H1 (cell line): ENCODE data around the gene ANKRD34B. TPM values are rescaled to one million over a fixed set of nuclear protein-coding genes. Genes with fewer than 3 reads are reported as not detected.

Experiments
- CTCF ChIA-PET: fragments of 300-600 bp; sonication (Branson Sonifier 250); formaldehyde crosslinking; loops from one replicate; lab custom pipeline; 2021; ENCODE audit not compliant: partially characterized antibody; lab: Charles Lee
- POLR2A ChIA-PET: fragments of 300-600 bp; sonication (Branson Sonifier 250); formaldehyde crosslinking; loops from one replicate; lab custom pipeline; 2021; ENCODE audit warnings: inconsistent platforms; ENCODE audit not compliant: partially characterized antibody; lab: Charles Lee
- DNase-seq, 2 experiments: peaks; one replicate each; pipeline versions ENCODE4 v3.0.0 to v3.0.0-alpha.2; 2010 to 2022; ENCODE audit warnings: low spot score in 2 of 2, low read depth in 1 of 2, mixed read lengths in 1 of 2
- FAIRE-seq: peaks from 2 replicates; lab custom pipeline; 2011; peaks lifted over from hg19 to GRCh38; lab: Jason Lieb, UNC
- H2AFZ ChIP-seq: 2 replicates; pipeline ENCODE4 v1.8.1; 2012; ENCODE audit warnings: low read length, inconsistent platforms
- H2AK5ac ChIP-seq: 2 replicates; pipeline ENCODE4 v1.6.1; 2013; ENCODE audit warnings: low read depth, low read length
- H2BK120ac ChIP-seq: replicated peaks from 2 replicates; pipeline ENCODE3; 2013; ENCODE audit warnings: low read depth, low read length, inconsistent platforms
- H2BK12ac ChIP-seq: 2 replicates; pipeline ENCODE4 v1.6.1; 2013; ENCODE audit warnings: low read depth, low read length
- H2BK15ac ChIP-seq: 2 replicates; pipeline ENCODE4 v1.6.1; 2013; ENCODE audit warnings: low read length
- H2BK20ac ChIP-seq: 2 replicates; pipeline ENCODE4 v1.6.1; 2013; ENCODE audit warnings: low read length
- H2BK5ac ChIP-seq: 2 replicates; pipeline ENCODE4 v1.6.1; 2013; ENCODE audit warnings: low read depth, low read length
- H3K14ac ChIP-seq: 2 replicates; pipeline ENCODE4 v1.6.1; 2013; ENCODE audit warnings: inconsistent platforms; ENCODE audit not compliant: insufficient read length
- H3K18ac ChIP-seq: 2 replicates; pipeline ENCODE4 v1.6.1; 2013; ENCODE audit warnings: low read length; ENCODE audit errors: extremely low read depth
- H3K23ac ChIP-seq: 2 replicates; pipeline ENCODE4 v1.6.1; 2013; ENCODE audit warnings: inconsistent platforms; ENCODE audit not compliant: insufficient read length
- H3K23me2 ChIP-seq: 2 replicates; pipeline ENCODE4 v1.6.1; 2013; ENCODE audit warnings: low read depth, low read length
- H3K27ac ChIP-seq: 2 replicates; pipeline ENCODE4 v1.6.1; 2011; ENCODE audit warnings: low read depth, low read length, inconsistent platforms
- H3K27me3 ChIP-seq, 4 experiments: replicated peaks in 1 of 4; 1 replicate in 1 of 4; 2 replicates in 3 of 4; pipeline versions ENCODE4 v1.6.1 to v1.8.1; 2011 to 2013; ENCODE audit warnings: low read length in 3 of 4, mild to moderate bottlenecking in 3 of 4, inconsistent platforms in 2 of 4, mixed read lengths in 2 of 4, moderate library complexity in 1 of 4; ENCODE audit not compliant: control insufficient read depth in 3 of 4, insufficient read depth in 3 of 4; ENCODE audit errors: extremely low read depth in 1 of 4
- H3K36me3 ChIP-seq, 4 experiments: 2 replicates each; pipeline versions ENCODE4 v1.6.1 to v1.8.1; 2011 to 2013; ENCODE audit warnings: mild to moderate bottlenecking in 4 of 4, low read length in 3 of 4, moderate library complexity in 2 of 4, control low read depth in 1 of 4, inconsistent platforms in 1 of 4; ENCODE audit not compliant: insufficient read depth in 4 of 4, control insufficient read depth in 2 of 4
- H3K4ac ChIP-seq: replicated peaks from 2 replicates; pipeline ENCODE3; 2013; ENCODE audit warnings: low read length, low read depth, mixed read lengths, inconsistent platforms; ENCODE audit not compliant: insufficient read length
- H3K4me1 ChIP-seq, 4 experiments: replicated peaks in 1 of 4; 1 replicate in 1 of 4; 2 replicates in 3 of 4; pipeline versions ENCODE4 v1.6.1 to v1.8.1; 2011 to 2013; ENCODE audit warnings: low read length in 3 of 4, inconsistent platforms in 2 of 4, mixed read lengths in 1 of 4; ENCODE audit not compliant: insufficient read depth in 4 of 4, control insufficient read depth in 3 of 4
- H3K4me2 ChIP-seq, 2 experiments: 2 replicates each; pipeline versions ENCODE4 v1.6.1 to v1.8.1; 2011 to 2013; ENCODE audit warnings: low read depth in 2 of 2, low read length in 2 of 2, control low read depth in 1 of 2, inconsistent platforms in 1 of 2, mild to moderate bottlenecking in 1 of 2; ENCODE audit not compliant: insufficient read depth in 1 of 2
- H3K4me3 ChIP-seq, 4 experiments: fragments of 200-600, 300-600 bp in 1 of 4; sonication (generic), shearing (Covaris generic), sonication (Bioruptor Twin) in 1 of 4; 2 replicates each; pipeline versions ENCODE4 v1.5.1 to v1.8.1; 2011 to 2016; ENCODE audit warnings: low read length in 4 of 4, low read depth in 3 of 4, control low read depth in 2 of 4, inconsistent platforms in 2 of 4, mild to moderate bottlenecking in 2 of 4, mixed read lengths in 1 of 4, moderate library complexity in 1 of 4; ENCODE audit not compliant: insufficient read depth in 2 of 4; ENCODE audit errors: extremely low read depth in 1 of 4
- H3K56ac ChIP-seq: replicated peaks from 2 replicates; pipeline ENCODE3; 2013; ENCODE audit warnings: low read depth, mild to moderate bottlenecking, mixed read lengths, low read length, inconsistent platforms; ENCODE audit not compliant: insufficient read length
- H3K79me1 ChIP-seq: 2 replicates; pipeline ENCODE4 v1.6.1; 2013; ENCODE audit warnings: low read depth, low read length, control low read depth
- H3K79me2 ChIP-seq, 2 experiments: 2 replicates each; pipeline versions ENCODE4 v1.6.1 to v1.8.1; 2012 to 2013; ENCODE audit warnings: low read length in 2 of 2, mild to moderate bottlenecking in 2 of 2, inconsistent platforms in 1 of 2; ENCODE audit not compliant: insufficient read depth in 2 of 2, control insufficient read depth in 1 of 2
- H3K9ac ChIP-seq, 4 experiments: replicated peaks in 1 of 4; 1 replicate in 1 of 4; 2 replicates in 3 of 4; pipeline versions ENCODE4 v1.6.1 to v1.8.1; 2011 to 2013; ENCODE audit warnings: low read depth in 3 of 4, low read length in 3 of 4, control low read depth in 2 of 4, mild to moderate bottlenecking in 2 of 4, moderate library complexity in 2 of 4, inconsistent platforms in 1 of 4; ENCODE audit errors: extremely low read depth in 1 of 4
- H3K9me3 ChIP-seq, 2 experiments: 2 replicates each; pipeline versions ENCODE4 v1.6.1 to v1.8.1; 2012 to 2013; ENCODE audit warnings: mild to moderate bottlenecking in 2 of 2, moderate library complexity in 2 of 2, control low read depth in 1 of 2, inconsistent platforms in 1 of 2, low read depth in 1 of 2, low read length in 1 of 2, mixed read lengths in 1 of 2; ENCODE audit not compliant: insufficient read depth in 2 of 2
- H4K20me1 ChIP-seq, 2 experiments: replicated peaks in 1 of 2; 2 replicates each; pipeline versions ENCODE3 to v1.8.1; 2011 to 2013; ENCODE audit warnings: inconsistent platforms in 2 of 2, low read length in 2 of 2, mild to moderate bottlenecking in 1 of 2; ENCODE audit not compliant: insufficient read depth in 2 of 2, control insufficient read depth in 1 of 2
- H4K5ac ChIP-seq: 2 replicates; pipeline ENCODE4 v1.6.1; 2013; ENCODE audit warnings: low read length, low read depth, mixed read lengths, inconsistent platforms; ENCODE audit not compliant: insufficient read length
- H4K8ac ChIP-seq: 2 replicates; pipeline ENCODE4 v1.8.0; 2013; ENCODE audit warnings: mild to moderate bottlenecking, moderate library complexity, low read length, inconsistent platforms; ENCODE audit not compliant: insufficient read depth; ENCODE audit errors: extremely low read depth
- H4K91ac ChIP-seq: replicated peaks from 2 replicates; pipeline ENCODE3; 2013; ENCODE audit warnings: low read length, mixed read lengths, inconsistent platforms; ENCODE audit not compliant: insufficient read length
- BACH1 ChIP-seq: IDR thresholded peaks from 2 replicates; pipeline ENCODE4 v1.6.1; 2012; ENCODE audit warnings: low read length, improper control_type of control experiment
- KDM5A ChIP-seq: fragments of 200-600 bp; IDR thresholded peaks from 2 replicates; pipeline ENCODE4 v1.7.1; 2012; ENCODE audit warnings: mild to moderate bottlenecking, low read length, inconsistent platforms, mixed read lengths
- WGBS, 2 experiments: shearing (Covaris generic) in 1 of 2; methylation state at CpG; one replicate each; pipeline versions ENCODE4 v1.1.6 to v1.1.7; 2013 to 2015; ENCODE audit warnings: low lambda C conversion rate in 2 of 2, mixed read lengths in 2 of 2, inconsistent platforms in 1 of 2, low coverage in 1 of 2, missing lambda C conversion rate in 1 of 2; ENCODE audit not compliant: insufficient replicate concordance in 2 of 2, insufficient coverage in 1 of 2, insufficient read length in 1 of 2; ENCODE audit errors: extremely low coverage in 1 of 2, missing lambda C conversion rate in 1 of 2; 5-methylcytosine and 5-hydroxymethylcytosine counted together
- polyA plus RNA-seq, 7 experiments: library from polyadenylated mRNA; depleted of rRNA in 3 of 7; stranded (reverse) in 5 of 7; unstranded in 2 of 7; fragments of >200 nt in 5 of 7; fragments of 200-250 nt in 2 of 7; gene quantifications; 1 replicate in 5 of 7; 2 replicates in 1 of 7; 4 replicates in 1 of 7; pipeline versions ENCODE4 v1.2.1 to v1.2.3, GENCODE V29; 2011 to 2013; ENCODE audit warnings: missing spikeins in 2 of 7, mixed read lengths in 2 of 7
- total RNA-seq: library from RNA; stranded (reverse); fragmentation: NEBNext Ultra II Directional; extraction: Animal tissue kit (Norgen Biotek cat#: 25700); gene quantifications from 2 replicates; pipeline ENCODE4 v1.2.1, GENCODE V29; 2021

The ANKRD34B gene
- total and polyA plus RNA-seq, 2 of the 8 experiments (the other 6 are each of a cell fraction or from before 2014, with no cell fraction given), result 1.5 to 6.3 TPM

- Histone ChIP-seq H3K4me3 (no peak overlapping the region), H3K9ac (no peak overlapping the region), H3K79me1 (no peaks in the 10 kb centered on the region), H3K4ac (no peak overlapping the region), H3K56ac (no peak overlapping the region), H3K27ac (no peak overlapping the region), H3K9me3 (no peaks in the 10 kb centered on the region), H3K79me2 (no peaks in the 10 kb centered on the region), H2AFZ (no peak overlapping the region), H2BK5ac (no peak overlapping the region), H3K18ac (no peak overlapping the region), H3K23me2 (no peaks in the 10 kb centered on the region), H4K8ac (no peak overlapping the region), H2BK20ac (no peak overlapping the region), H3K36me3 (no peaks in the 10 kb centered on the region), H2BK12ac (no peak overlapping the region), H4K20me1 (no peaks in the 10 kb centered on the region), H2BK120ac (no peak overlapping the region), H3K27me3 (no peaks in the 10 kb centered on the region), H4K5ac (no peak overlapping the region), H3K14ac (no peak overlapping the region), H3K4me1 (no peaks in the 10 kb centered on the region), H4K91ac (no peak overlapping the region), H2AK5ac (no peak overlapping the region), H3K23ac (no peak overlapping the region), H3K4me2 (no peak overlapping the region), H2BK15ac (no peak overlapping the region)
- no peak for DNase-seq
- TF ChIP-seq KDM5A (no peak), BACH1 (no peak)
- CTCF ChIA-PET, result no interaction called here
- POLR2A ChIA-PET, result interaction anchor here (2.4 kb wide), 1 partner anchor 10 kb away, joined by 6 read pairs; no protein-coding TSS in a partner anchor
- FAIRE-seq, result no peak
- 90% methylated on average over 1 of the region's 1 CpG; no CpG with 5 or more reads in 1 of the 2 experiments for WGBS, 2 experiments
These were observed 49.0 kb upstream of the ANKRD34B start for GRCh38 chr5:80619086-80619485.
